ENCODE measurements around the gene POLR2F.

GRCh38 chr22:37983860-37984791, 30.6 kb downstream of the POLR2F start, which contains the start of gene SOX10:
- TF ChIP-seq RAD21 (IDR thresholded peaks at IDR 0.05; ENCODE audit: low read depth) (no peak), EGR1 (IDR thresholded peaks at IDR 0.05; ENCODE audit: low read depth) (no peak), CTCF (IDR thresholded peaks at IDR 0.05 in 2 of 3, conservative IDR thresholded peaks at IDR 0.05 in 1 of 3; ENCODE audit: borderline replicate concordance in 1 of 3, insufficient read depth in 1 of 3, low read depth in 2 of 3, low read length in 2 of 3) (no peak), POLR2AphosphoS5 (IDR thresholded peaks at IDR 0.05; ENCODE audit: low read depth, low read length) (no peak), POLR2A (IDR thresholded peaks at IDR 0.05; ENCODE audit: borderline replicate concordance, extremely low read depth, insufficient read depth, insufficient read length) (no peak)
- TF ChIP-seq, protein P1, sequence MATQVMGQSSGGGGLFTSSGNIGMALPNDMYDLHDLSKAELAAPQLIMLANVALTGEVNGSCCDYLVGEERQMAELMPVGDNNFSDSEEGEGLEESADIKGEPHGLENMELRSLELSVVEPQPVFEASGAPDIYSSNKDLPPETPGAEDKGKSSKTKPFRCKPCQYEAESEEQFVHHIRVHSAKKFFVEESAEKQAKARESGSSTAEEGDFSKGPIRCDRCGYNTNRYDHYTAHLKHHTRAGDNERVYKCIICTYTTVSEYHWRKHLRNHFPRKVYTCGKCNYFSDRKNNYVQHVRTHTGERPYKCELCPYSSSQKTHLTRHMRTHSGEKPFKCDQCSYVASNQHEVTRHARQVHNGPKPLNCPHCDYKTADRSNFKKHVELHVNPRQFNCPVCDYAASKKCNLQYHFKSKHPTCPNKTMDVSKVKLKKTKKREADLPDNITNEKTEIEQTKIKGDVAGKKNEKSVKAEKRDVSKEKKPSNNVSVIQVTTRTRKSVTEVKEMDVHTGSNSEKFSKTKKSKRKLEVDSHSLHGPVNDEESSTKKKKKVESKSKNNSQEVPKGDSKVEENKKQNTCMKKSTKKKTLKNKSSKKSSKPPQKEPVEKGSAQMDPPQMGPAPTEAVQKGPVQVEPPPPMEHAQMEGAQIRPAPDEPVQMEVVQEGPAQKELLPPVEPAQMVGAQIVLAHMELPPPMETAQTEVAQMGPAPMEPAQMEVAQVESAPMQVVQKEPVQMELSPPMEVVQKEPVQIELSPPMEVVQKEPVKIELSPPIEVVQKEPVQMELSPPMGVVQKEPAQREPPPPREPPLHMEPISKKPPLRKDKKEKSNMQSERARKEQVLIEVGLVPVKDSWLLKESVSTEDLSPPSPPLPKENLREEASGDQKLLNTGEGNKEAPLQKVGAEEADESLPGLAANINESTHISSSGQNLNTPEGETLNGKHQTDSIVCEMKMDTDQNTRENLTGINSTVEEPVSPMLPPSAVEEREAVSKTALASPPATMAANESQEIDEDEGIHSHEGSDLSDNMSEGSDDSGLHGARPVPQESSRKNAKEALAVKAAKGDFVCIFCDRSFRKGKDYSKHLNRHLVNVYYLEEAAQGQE (IDR thresholded peaks at IDR 0.05; ENCODE audit: low read depth), result no peak
